Gastroesophageal sphincter (tissue), 3 donors: ENCODE data around the gene LEKR1.

Source experiments
- CTCF ChIP-seq, 4 experiments: fragments of 200-600 bp in 2 of 4; fragments of 450-650 bp in 2 of 4; sonication (generic) in 1 of 4; IDR thresholded peaks; one replicate each; pipeline ENCODE4 v1.5.1; 2017 to 2019; ENCODE audit warnings: antibody characterized with exemption in 4 of 4, mild to moderate bottlenecking in 2 of 4, moderate library complexity in 2 of 4
- POLR2A ChIP-seq, 2 donors: fragments of 450-650 bp; IDR thresholded peaks; one replicate each; pipeline ENCODE4 v1.6.1; 2017; ENCODE audit warnings: antibody characterized with exemption in 2 of 2, mild to moderate bottlenecking in 2 of 2, moderate library complexity in 1 of 2

GRCh38 chr3:156812521-156813335 is 13.4 kb upstream of the LEKR1 start:
- TF ChIP-seq CTCF (IDR thresholded peaks at IDR 0.05), result no peak
- no peak for TF ChIP-seq POLR2A (IDR thresholded peaks at IDR 0.05)
